ENCODE results near the gene TIMP1. TPM values are rescaled to one million over a fixed set of nuclear protein-coding genes. Genes with fewer than 3 reads are reported as not detected.

Gene TIMP1
- total and polyA plus RNA-seq, 2 experiments from 2014 or later: 4,277 to 13,908 TPM

DNA sequence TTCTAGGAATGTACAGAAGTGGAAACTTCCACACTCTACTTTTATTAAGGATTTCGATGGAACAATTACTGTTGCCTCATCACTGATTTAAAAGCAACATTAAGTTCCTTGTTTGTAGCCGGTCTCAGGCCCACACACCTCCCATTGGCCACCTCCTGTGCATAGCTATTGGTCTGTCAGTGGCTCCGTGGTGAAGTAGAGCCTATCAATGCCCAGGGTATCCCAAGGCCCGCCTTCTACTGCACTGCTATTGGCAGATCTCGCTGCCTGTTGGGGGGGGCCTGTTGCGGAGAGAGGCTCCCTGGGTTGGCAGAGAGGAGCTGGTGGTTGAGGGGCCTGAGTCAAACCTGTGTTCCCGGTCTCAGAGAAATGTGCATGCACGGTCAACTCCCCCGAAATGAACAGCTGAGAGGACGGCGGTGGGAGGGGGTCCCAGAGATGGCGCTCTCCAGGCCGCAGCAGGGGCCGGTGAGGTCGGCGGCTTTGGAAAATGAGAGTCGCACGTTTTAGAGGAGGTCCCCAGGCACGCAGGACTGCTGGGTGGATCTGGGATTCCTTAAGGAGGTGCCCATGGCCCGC lies 26.1 kb upstream of the TIMP1 start:
- Histone ChIP-seq H3K9me3 (ENCODE audit: low read depth) (no peaks in the 10 kb centered on the region), H3F3A (ENCODE audit: insufficient read depth) (no peaks in the 10 kb centered on the region), H3K4me1 (ENCODE audit: insufficient read depth) (peaks cover 4% of the 10 kb centered on the region; the same call in 1 of the 2 replicates), H3K27ac (peak overlapping the region; percentile 81), H3K36me3 (ENCODE audit: low read depth) (no peaks in the 10 kb centered on the region), H2AFZ (peak overlapping the region; percentile 86), H3K9ac (peak overlapping the region; percentile 86), H3K4me2 (ENCODE audit: unreplicated experiment) (peak overlapping the region; percentile 89), H3K79me2 (ENCODE audit: insufficient read depth) (0 out of 2 replicates have a peak, but pooled peaks cover 4% of the 10 kb centered on the region), H3K4me3 (peak overlapping the region; percentile 74), H3K9me2 (ENCODE audit: insufficient read depth) (no peaks in the 10 kb centered on the region), H4K20me1 (ENCODE audit: insufficient read depth) (no peaks in the 10 kb centered on the region), H3K27me3 (replicated peaks; ENCODE audit: insufficient read depth) (no peaks in the 10 kb centered on the region)
- in situ Hi-C loops (cut with MboI): no loop called here
- TF ChIP-seq EZH2phosphoT487 (IDR thresholded peaks at IDR 0.05; ENCODE audit: insufficient read depth, low read depth) (no peak), EZH2 (IDR thresholded peaks at IDR 0.05; ENCODE audit: insufficient read depth, poor library complexity, severe bottlenecking) (no peak)
- WGBS, 2 experiments (ENCODE audit: low coverage in 1 of 2, low lambda C conversion rate in 2 of 2, missing lambda C conversion rate in 2 of 2): 1% methylated on average over 18 to 20 of the region's 20 CpGs
- DNase-seq: peak; percentile 93

DNA sequence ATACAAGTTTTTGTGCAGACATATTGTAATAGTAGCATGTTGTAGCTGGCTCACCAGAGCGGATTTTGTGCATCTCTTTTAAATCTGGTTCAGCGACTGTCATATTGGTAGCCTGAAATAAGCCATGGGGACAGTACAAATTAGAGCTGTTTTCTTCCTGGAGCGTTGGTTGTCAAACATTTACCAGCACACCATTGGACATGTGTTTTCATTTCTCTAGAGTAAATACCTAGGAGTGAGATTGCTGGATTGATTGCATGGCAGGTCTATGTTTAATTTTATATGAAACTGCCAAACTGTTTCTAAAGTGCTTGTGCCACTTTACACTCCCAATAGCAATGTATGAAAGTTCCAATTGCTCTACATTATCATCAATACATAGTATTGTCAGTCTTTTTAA lies 23.8 kb upstream of the TIMP1 start:
- in situ Hi-C loops (cut with MboI): no loop called here
- H3K9ac ChIP-seq: no peak overlapping the region
- H3K9me2 ChIP-seq (ENCODE audit: insufficient read depth): no peaks in the 10 kb centered on the region
- no peaks in the 10 kb centered on the region for H3K9me3 ChIP-seq (ENCODE audit: low read depth)
- WGBS, 2 experiments (ENCODE audit: low coverage in 1 of 2, low lambda C conversion rate in 2 of 2, missing lambda C conversion rate in 2 of 2): 64 to 75% methylated on average over 3 of the region's 3 CpGs
- no peak overlapping the region for H3K4me2 ChIP-seq (ENCODE audit: unreplicated experiment)
- no peak overlapping the region for H3K27ac ChIP-seq
- peaks cover 23% of the 10 kb centered on the region for H3K79me2 ChIP-seq (ENCODE audit: insufficient read depth)
- H3K4me3 ChIP-seq: no peak overlapping the region
- peaks cover 8% of the 10 kb centered on the region; the same call in 1 of the 2 replicates for H3K4me1 ChIP-seq (ENCODE audit: insufficient read depth)
- no peak overlapping the region for H2AFZ ChIP-seq
- DNase-seq: no peak
- no peaks in the 10 kb centered on the region for H3K27me3 ChIP-seq (replicated peaks; ENCODE audit: insufficient read depth)
- TF ChIP-seq EZH2 (IDR thresholded peaks at IDR 0.05; ENCODE audit: insufficient read depth, poor library complexity, severe bottlenecking) (no peak), EZH2phosphoT487 (IDR thresholded peaks at IDR 0.05; ENCODE audit: insufficient read depth, low read depth) (no peak)
- no peaks in the 10 kb centered on the region for H4K20me1 ChIP-seq (ENCODE audit: insufficient read depth)
- H3F3A ChIP-seq (ENCODE audit: insufficient read depth): no peaks in the 10 kb centered on the region
- H3K36me3 ChIP-seq (ENCODE audit: low read depth): no peaks in the 10 kb centered on the region

DNA sequence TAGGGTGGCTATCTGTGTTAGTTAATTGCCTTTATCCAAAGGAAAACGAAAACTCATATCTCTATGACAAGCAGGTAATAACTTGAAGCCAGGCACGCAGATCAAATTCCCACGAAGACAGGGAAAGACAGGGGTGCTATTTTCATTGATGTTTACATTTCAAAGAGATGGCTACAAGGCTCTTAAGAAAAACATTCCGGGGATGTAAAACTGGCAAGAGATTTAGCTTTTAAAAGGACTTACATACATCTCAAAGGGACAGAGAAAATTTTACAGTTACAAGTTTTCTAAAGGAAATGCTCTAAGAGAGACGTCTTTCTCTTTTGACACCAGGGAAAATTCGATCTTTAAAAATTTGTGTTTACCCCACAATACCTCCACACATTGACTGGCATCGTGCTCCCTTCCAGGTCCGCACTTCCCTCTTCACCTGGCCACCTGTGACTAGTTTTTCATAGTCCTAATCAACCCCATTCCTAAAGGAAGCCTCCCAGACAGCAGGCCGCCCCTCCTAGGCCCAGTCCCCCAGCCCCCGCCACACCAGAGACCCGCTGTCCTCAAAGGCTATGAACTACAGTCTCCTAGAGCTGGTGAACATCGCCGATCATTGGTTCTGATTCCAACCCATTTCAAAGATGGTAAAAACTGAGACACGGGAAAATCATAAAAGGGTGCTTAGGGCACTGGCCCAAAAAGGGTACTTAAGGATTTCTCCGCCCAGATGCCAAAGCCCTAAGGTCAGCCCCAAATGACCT lies 21.9 kb upstream of the TIMP1 start:
- Histone ChIP-seq H2AFZ (peak overlapping the region; percentile 83), H3K79me2 (ENCODE audit: insufficient read depth) (peaks cover 42% of the 10 kb centered on the region), H3K9me2 (ENCODE audit: insufficient read depth) (no peaks in the 10 kb centered on the region), H3K9ac (peak overlapping the region; percentile 97), H3K36me3 (ENCODE audit: low read depth) (no peaks in the 10 kb centered on the region), H3K27ac (peak overlapping the region; percentile 79), H3K4me2 (ENCODE audit: unreplicated experiment) (peak overlapping the region; percentile 70), H3K4me1 (ENCODE audit: insufficient read depth) (peaks cover 12% of the 10 kb centered on the region; the same call in 1 of the 2 replicates), H3F3A (ENCODE audit: insufficient read depth) (no peaks in the 10 kb centered on the region), H3K9me3 (ENCODE audit: low read depth) (no peaks in the 10 kb centered on the region), H4K20me1 (ENCODE audit: insufficient read depth) (no peaks in the 10 kb centered on the region), H3K27me3 (replicated peaks; ENCODE audit: insufficient read depth) (no peaks in the 10 kb centered on the region), H3K4me3 (peak overlapping the region; percentile 89)
- TF ChIP-seq EZH2 (IDR thresholded peaks at IDR 0.05; ENCODE audit: insufficient read depth, poor library complexity, severe bottlenecking) (no peak), EZH2phosphoT487 (IDR thresholded peaks at IDR 0.05; ENCODE audit: insufficient read depth, low read depth) (no peak)
- 2 to 3% methylated on average over 14 to 15 of the region's 15 CpGs for whole genome bisulfite sequencing, 2 experiments (ENCODE audit: low coverage in 1 of 2, low lambda C conversion rate in 2 of 2, missing lambda C conversion rate in 2 of 2)
- no peak for DNase-seq
- in situ Hi-C loops (cut with MboI): no loop called here

GRCh38 chrX:47560934-47561658 lies 21.1 kb upstream of the TIMP1 start, which contains the start of gene ARAF:
Gene ARAF (plus strand): TSS chrX:47561205. CDS start chrX:47562968, 1,763 bp downstream.
- H2AFZ ChIP-seq: peak within 1 kb of the TSS; percentile 83
- H3K36me3 ChIP-seq (ENCODE audit: low read depth): no peaks in the 10 kb centered on the region
- in situ Hi-C loops (cut with MboI): no loop called here
- peaks cover 43% of the 10 kb centered on the region for H3K79me2 ChIP-seq (ENCODE audit: insufficient read depth)
- H3K4me3 ChIP-seq: peak within 1 kb of the TSS; percentile 89
- H3K4me2 ChIP-seq (ENCODE audit: unreplicated experiment): peak within 1 kb of the TSS; percentile 80
- H3K4me1 ChIP-seq (ENCODE audit: insufficient read depth): peaks cover 12% of the 10 kb centered on the region; the same call in 1 of the 2 replicates
- peak; percentile 96 for DNase-seq
- WGBS, 2 experiments (ENCODE audit: low coverage in 1 of 2, low lambda C conversion rate in 2 of 2, missing lambda C conversion rate in 2 of 2): 1 to 2% methylated on average over 14 to 37 of the region's 59 CpGs
- no peaks in the 10 kb centered on the region for H3K9me2 ChIP-seq (ENCODE audit: insufficient read depth)
- no peaks in the 10 kb centered on the region for H4K20me1 ChIP-seq (ENCODE audit: insufficient read depth)
- no peaks in the 10 kb centered on the region for H3K27me3 ChIP-seq (replicated peaks; ENCODE audit: insufficient read depth)
- H3K27ac ChIP-seq: peak within 1 kb of the TSS; percentile 96
- H3K9me3 ChIP-seq (ENCODE audit: low read depth): no peaks in the 10 kb centered on the region
- H3F3A ChIP-seq (ENCODE audit: insufficient read depth): no peaks in the 10 kb centered on the region
- peak within 1 kb of the TSS; percentile 97 for H3K9ac ChIP-seq
- TF ChIP-seq EZH2 (IDR thresholded peaks at IDR 0.05; ENCODE audit: insufficient read depth, poor library complexity, severe bottlenecking): no peak
- TF ChIP-seq EZH2phosphoT487 (IDR thresholded peaks at IDR 0.05; ENCODE audit: insufficient read depth, low read depth): no peak

Measured in GM23248 (cell line).